Measurements from ENCODE around the gene TAS2R43. TPM values are rescaled to one million over a fixed set of nuclear protein-coding genes. Genes with fewer than 3 reads are reported as not detected.
"Not testable (repeated sequence)": the region's sequence is repeated elsewhere in the genome, so short reads cannot be mapped to it uniquely, and the experiment has no call there.

The TAS2R43 gene
- total RNA-seq, 2 donors from 2014 or later = 0.48 to 0.97 TPM

- H3K4me3 Mint-ChIP-seq = no peak overlapping the region
- DNase-seq (no peak), ATAC-seq (replicated peaks in 1 of 2) (no peak)
- no peak overlapping the region for H3K27ac Mint-ChIP-seq
- H3K36me3 Mint-ChIP-seq (ENCODE audit: insufficient read depth in 2 of 2) = peaks cover 6 to 8% of the 10 kb centered on the region in 2 donors
- no peaks in the 10 kb centered on the region for H3K4me1 Mint-ChIP-seq (ENCODE audit: low read depth)
- no peaks in the 10 kb centered on the region for H3K9me3 Mint-ChIP-seq
- no peaks in the 10 kb centered on the region for H3K27me3 Mint-ChIP-seq (ENCODE audit: low read depth)
Measured at GRCh38 chr12:11089246-11089645, 2.9 kb downstream of the TAS2R43 start.

- no peaks in the 10 kb centered on the region for H3K27me3 Mint-ChIP-seq (ENCODE audit: low read depth)
- DNase-seq = peak; percentile 11 to 51
- peaks cover 8 to 9% of the 10 kb centered on the region in 2 donors for H3K9me3 Mint-ChIP-seq
- H3K4me1 Mint-ChIP-seq (ENCODE audit: low read depth) = no peaks in the 10 kb centered on the region
- peak overlapping the region in 1 of 2 donors; percentile 66 for H3K4me3 Mint-ChIP-seq
- ATAC-seq (replicated peaks in 1 of 2) = peak; percentile 75 to 97
- H3K27ac Mint-ChIP-seq = peak overlapping the region; percentile 86
- H3K36me3 Mint-ChIP-seq (ENCODE audit: insufficient read depth in 2 of 2) = peaks cover 16 to 18% of the 10 kb centered on the region in 2 donors
Measured at GRCh38 chr12:11085419-11085818, 6.7 kb downstream of the TAS2R43 start.

- Mint-ChIP-seq H3K27ac (no peak overlapping the region), H3K4me1 (ENCODE audit: low read depth) (no peaks in the 10 kb centered on the region), H3K27me3 (ENCODE audit: low read depth) (no peaks in the 10 kb centered on the region), H3K36me3 (ENCODE audit: insufficient read depth in 2 of 2) (peaks cover 14 to 18% of the 10 kb centered on the region in 2 donors), H3K4me3 (no peak overlapping the region), H3K9me3 (peaks cover 8 to 9% of the 10 kb centered on the region in 2 donors)
- DNase-seq (no peak), ATAC-seq (replicated peaks in 1 of 2) (no peak)
Measured at GRCh38 chr12:11081987-11082386, 10.1 kb downstream of the TAS2R43 start.

- Mint-ChIP-seq H3K36me3 (ENCODE audit: insufficient read depth in 2 of 2) (peaks cover 8% of the 10 kb centered on the region in 2 donors), H3K4me1 (ENCODE audit: low read depth) (no peaks in the 10 kb centered on the region), H3K4me3 (no peak overlapping the region), H3K27me3 (ENCODE audit: low read depth) (no peaks in the 10 kb centered on the region), H3K9me3 (peaks cover 3 to 6% of the 10 kb centered on the region in 2 donors), H3K27ac (no peak overlapping the region)
- no peak for ATAC-seq (replicated peaks in 1 of 2)
- DNase-seq = no peak
Measured at GRCh38 chr12:11078246-11078645, 13.9 kb downstream of the TAS2R43 start.

- H3K4me3 Mint-ChIP-seq = no peak overlapping the region
- peaks cover 0 to under 1% of the 10 kb centered on the region in 2 donors for H3K9me3 Mint-ChIP-seq
- no peak overlapping the region for H3K27ac Mint-ChIP-seq
- ATAC-seq (replicated peaks in 1 of 2) = no peak
- no peaks in the 10 kb centered on the region for H3K4me1 Mint-ChIP-seq (ENCODE audit: low read depth)
- no peak for DNase-seq
- H3K36me3 Mint-ChIP-seq (ENCODE audit: insufficient read depth in 2 of 2) = peaks cover under 1 to 3% of the 10 kb centered on the region in 2 donors
- H3K27me3 Mint-ChIP-seq (ENCODE audit: low read depth) = no peaks in the 10 kb centered on the region
Measured at GRCh38 chr12:11075642-11076041, 16.5 kb downstream of the TAS2R43 start.

GRCh38 chr12:11071414-11071813 lies 20.7 kb downstream of the TAS2R43 start:
- Mint-ChIP-seq H3K4me3 (no peak overlapping the region), H3K36me3 (ENCODE audit: insufficient read depth in 2 of 2) (peaks cover 1 to 5% of the 10 kb centered on the region in 2 donors), H3K9me3 (peaks cover 0 to 1% of the 10 kb centered on the region in 2 donors), H3K4me1 (ENCODE audit: low read depth) (no peaks in the 10 kb centered on the region), H3K27me3 (ENCODE audit: low read depth) (no peaks in the 10 kb centered on the region), H3K27ac (no peak overlapping the region)
- DNase-seq (no peak), ATAC-seq (replicated peaks in 1 of 2) (no peak)

GRCh38 chr12:11070999-11071398 lies 21.1 kb downstream of the TAS2R43 start:
- DNase-seq (no peak), ATAC-seq (replicated peaks in 1 of 2) (no peak)
- Mint-ChIP-seq H3K27ac (no peak overlapping the region), H3K4me3 (no peak overlapping the region), H3K27me3 (ENCODE audit: low read depth) (no peaks in the 10 kb centered on the region), H3K9me3 (peaks cover 0 to 1% of the 10 kb centered on the region in 2 donors), H3K36me3 (ENCODE audit: insufficient read depth in 2 of 2) (peaks cover 2 to 5% of the 10 kb centered on the region in 2 donors), H3K4me1 (ENCODE audit: low read depth) (no peaks in the 10 kb centered on the region)

- no peak overlapping the region for H3K27ac Mint-ChIP-seq
Measured at GRCh38 chr12:11069854-11070365, 22.2 kb downstream of the TAS2R43 start.

GRCh38 chr12:11067514-11067913 lies 24.6 kb downstream of the TAS2R43 start:
- no peak overlapping the region for H3K27ac Mint-ChIP-seq
- H3K9me3 Mint-ChIP-seq = peaks cover 0 to 2% of the 10 kb centered on the region in 2 donors

More at GRCh38 chr12:11069854-11070365, 22.2 kb downstream of the TAS2R43 start:
- Mint-ChIP-seq H3K9me3 (peaks cover 0 to 2% of the 10 kb centered on the region in 2 donors), H3K4me1 (ENCODE audit: low read depth) (no peaks in the 10 kb centered on the region), H3K36me3 (ENCODE audit: insufficient read depth in 2 of 2) (peaks cover 3 to 8% of the 10 kb centered on the region in 2 donors), H3K27me3 (ENCODE audit: low read depth) (no peaks in the 10 kb centered on the region), H3K4me3 (no peak overlapping the region)
- ATAC-seq (replicated peaks in 1 of 2) (no peak), DNase-seq (no peak)

GRCh38 chr12:11062194-11062593 lies 29.9 kb downstream of the TAS2R43 start, which contains the start of gene TAS2R46:
Gene TAS2R46 (minus strand): TSS chr12:11062294. CDS start chr12:11062294, 0 bp downstream.
- not testable (repeated sequence) for H3K27me3 Mint-ChIP-seq (ENCODE audit: low read depth); ATAC-seq (replicated peaks in 1 of 2)

More at GRCh38 chr12:11067514-11067913, 24.6 kb downstream of the TAS2R43 start:
- DNase-seq = no peak
- Mint-ChIP-seq H3K36me3 (ENCODE audit: insufficient read depth in 2 of 2) (peaks cover 3 to 7% of the 10 kb centered on the region in 2 donors), H3K27me3 (ENCODE audit: low read depth) (no peaks in the 10 kb centered on the region), H3K4me3 (no peak overlapping the region), H3K4me1 (ENCODE audit: low read depth) (no peaks in the 10 kb centered on the region)
- no peak for ATAC-seq (replicated peaks in 1 of 2)

GRCh38 chr12:11059784-11060183 lies 32.3 kb downstream of the TAS2R43 start:
- Mint-ChIP-seq H3K9me3 (peaks cover 0 to 1% of the 10 kb centered on the region in 2 donors), H3K27ac (no peak overlapping the region), H3K27me3 (ENCODE audit: low read depth) (no peaks in the 10 kb centered on the region), H3K4me3 (no peak overlapping the region), H3K4me1 (ENCODE audit: low read depth) (peaks cover 5% of the 10 kb centered on the region), H3K36me3 (ENCODE audit: insufficient read depth in 2 of 2) (peaks cover 3% of the 10 kb centered on the region in 2 donors)
- ATAC-seq (replicated peaks in 1 of 2) (peak in 1 of 2 donors; percentile 39), DNase-seq (no peak)

More at GRCh38 chr12:11062194-11062593, 29.9 kb downstream of the TAS2R43 start, which contains the start of gene TAS2R46:
- not testable (repeated sequence) for H3K4me1 Mint-ChIP-seq (ENCODE audit: low read depth); DNase-seq; H3K27ac Mint-ChIP-seq; H3K9me3 Mint-ChIP-seq; H3K36me3 Mint-ChIP-seq (ENCODE audit: insufficient read depth in 2 of 2); H3K4me3 Mint-ChIP-seq

- Mint-ChIP-seq H3K4me3 (no peak overlapping the region), H3K4me1 (ENCODE audit: low read depth) (peaks cover 5% of the 10 kb centered on the region), H3K9me3 (peaks cover 0 to 1% of the 10 kb centered on the region in 2 donors), H3K36me3 (ENCODE audit: insufficient read depth in 2 of 2) (peaks cover 3% of the 10 kb centered on the region in 2 donors), H3K27ac (no peak overlapping the region), H3K27me3 (ENCODE audit: low read depth) (no peaks in the 10 kb centered on the region)
- no peak for DNase-seq
- ATAC-seq (replicated peaks in 1 of 2) = no peak
Measured at GRCh38 chr12:11059041-11059440, 33.1 kb downstream of the TAS2R43 start.

- H3K4me3 Mint-ChIP-seq = no peak overlapping the region
- no peak for ATAC-seq (replicated peaks in 1 of 2)
- H3K27ac Mint-ChIP-seq = no peak overlapping the region
- DNase-seq = no peak
- H3K4me1 Mint-ChIP-seq (ENCODE audit: low read depth) = peaks cover 5% of the 10 kb centered on the region
- H3K27me3 Mint-ChIP-seq (ENCODE audit: low read depth) = no peaks in the 10 kb centered on the region
- H3K9me3 Mint-ChIP-seq = peaks cover 7 to 9% of the 10 kb centered on the region in 2 donors
- peaks cover 7 to 13% of the 10 kb centered on the region in 2 donors for H3K36me3 Mint-ChIP-seq (ENCODE audit: insufficient read depth in 2 of 2)
Measured at GRCh38 chr12:11055306-11055705, 36.8 kb downstream of the TAS2R43 start.

Data from activated T-cell treated with anti-CD3 and anti-CD28 coated beads, Interleukin-2, amount 50 U/mL, for 72 hours (primary cell).